Parathyroid adenoma (tissue), 2 donors: Measurements from ENCODE around the gene GIGYF2.

ENCODE experiments used
- H2AFZ ChIP-seq: fragments of 300-600 bp; sonication (generic); one replicate; pipeline ENCODE4 v1.7.0; 2017; ENCODE audit warnings: antibody characterized with exemption, mild to moderate bottlenecking
- H3K27ac ChIP-seq: fragments of 300-600 bp; sonication (generic); one replicate; pipeline ENCODE4 v1.7.0; 2017
- H3K27me3 ChIP-seq: fragments of 300-600 bp; sonication (generic); one replicate; pipeline ENCODE4 v1.7.0; 2017; ENCODE audit warnings: low read length; ENCODE audit not compliant: control insufficient read depth, insufficient read depth
- H3K36me3 ChIP-seq: fragments of 300-600 bp; sonication (generic); one replicate; pipeline ENCODE4 v1.7.0; 2017; ENCODE audit warnings: low read length; ENCODE audit not compliant: control insufficient read depth, insufficient read depth
- H3K4me1 ChIP-seq: fragments of 300-600 bp; sonication (generic); one replicate; pipeline ENCODE4 v1.7.0; 2017; ENCODE audit warnings: control low read depth
- H3K4me2 ChIP-seq: fragments of 300-600 bp; sonication (generic); one replicate; pipeline ENCODE4 v1.7.0; 2017; ENCODE audit warnings: low read length
- H3K4me3 ChIP-seq: fragments of 300-600 bp; sonication (generic); one replicate; pipeline ENCODE4 v1.7.0; 2017; ENCODE audit warnings: low read depth, low read length
- H3K79me2 ChIP-seq: fragments of 300-600 bp; sonication (generic); one replicate; pipeline ENCODE4 v1.7.0; 2017; ENCODE audit warnings: control low read depth
- H3K9ac ChIP-seq: fragments of 300-600 bp; sonication (generic); one replicate; pipeline ENCODE4 v1.7.0; 2017; ENCODE audit warnings: mild to moderate bottlenecking
- H3K9me3 ChIP-seq: fragments of 300-600 bp; sonication (generic); one replicate; pipeline ENCODE4 v1.7.0; 2017; ENCODE audit warnings: low read length; ENCODE audit not compliant: control insufficient read depth
- CTCF ChIP-seq: fragments of 300-600 bp; sonication (generic); IDR thresholded peaks from one replicate; pipeline ENCODE4 v1.7.0; 2017; ENCODE audit warnings: antibody characterized with exemption, mild to moderate bottlenecking
- donor health status: primary hyperparathyroidism.

Gene GIGYF2

DNA sequence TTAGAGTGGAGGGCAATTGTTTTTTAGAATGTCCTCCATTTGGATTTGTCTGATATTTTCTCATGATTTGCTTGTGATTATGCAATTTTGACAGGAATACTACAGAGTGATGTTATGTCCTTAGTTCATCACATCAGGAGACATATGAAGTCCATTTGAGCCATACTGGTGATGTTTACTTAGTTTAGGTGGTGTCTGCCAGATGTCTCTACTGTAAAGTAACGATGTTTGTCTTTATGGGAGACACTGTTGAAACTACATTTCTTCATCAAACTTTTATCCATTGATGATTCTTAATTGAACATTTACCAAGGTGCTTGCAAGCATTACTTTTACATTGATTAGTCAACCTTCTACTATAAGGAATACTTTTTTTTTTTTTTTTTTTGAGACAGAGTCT is 168.0 kb downstream of the GIGYF2 start:
- Histone ChIP-seq H3K27me3 (no peaks in the 10 kb centered on the region), H3K79me2 (no peaks in the 10 kb centered on the region), H3K4me2 (no peak overlapping the region), H2AFZ (no peak overlapping the region), H3K4me1 (peaks cover 5% of the 10 kb centered on the region), H3K4me3 (no peak overlapping the region), H3K9me3 (no peaks in the 10 kb centered on the region), H3K9ac (no peak overlapping the region), H3K36me3 (no peaks in the 10 kb centered on the region), H3K27ac (no peak overlapping the region)
- no peak for TF ChIP-seq CTCF

DNA sequence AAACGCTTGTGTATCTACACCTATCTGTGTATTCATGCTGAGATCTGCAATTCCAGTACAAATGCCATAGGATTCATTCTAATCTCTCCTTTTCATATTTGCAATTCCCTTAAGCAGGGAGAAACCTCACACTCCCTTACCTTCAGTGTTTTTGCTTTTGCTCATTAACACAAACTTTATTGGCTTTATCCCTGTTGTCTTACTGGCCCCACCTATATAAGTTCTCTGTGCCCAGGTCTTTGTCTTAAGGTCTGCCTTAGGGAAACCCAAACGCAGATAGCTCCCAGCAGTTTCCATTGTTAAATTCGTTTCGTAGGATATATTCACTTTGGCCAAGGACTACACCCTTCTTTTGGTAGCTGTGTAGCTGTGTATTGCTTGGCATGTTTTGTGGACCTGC is 169.0 kb downstream of the GIGYF2 start:
- Histone ChIP-seq H3K9me3 (no peaks in the 10 kb centered on the region), H3K4me2 (no peak overlapping the region), H3K79me2 (no peaks in the 10 kb centered on the region), H2AFZ (no peak overlapping the region), H3K9ac (no peak overlapping the region), H3K36me3 (no peaks in the 10 kb centered on the region), H3K27me3 (no peaks in the 10 kb centered on the region), H3K27ac (no peak overlapping the region), H3K4me3 (no peak overlapping the region), H3K4me1 (peaks cover 5% of the 10 kb centered on the region)
- TF ChIP-seq CTCF, result no peak

DNA sequence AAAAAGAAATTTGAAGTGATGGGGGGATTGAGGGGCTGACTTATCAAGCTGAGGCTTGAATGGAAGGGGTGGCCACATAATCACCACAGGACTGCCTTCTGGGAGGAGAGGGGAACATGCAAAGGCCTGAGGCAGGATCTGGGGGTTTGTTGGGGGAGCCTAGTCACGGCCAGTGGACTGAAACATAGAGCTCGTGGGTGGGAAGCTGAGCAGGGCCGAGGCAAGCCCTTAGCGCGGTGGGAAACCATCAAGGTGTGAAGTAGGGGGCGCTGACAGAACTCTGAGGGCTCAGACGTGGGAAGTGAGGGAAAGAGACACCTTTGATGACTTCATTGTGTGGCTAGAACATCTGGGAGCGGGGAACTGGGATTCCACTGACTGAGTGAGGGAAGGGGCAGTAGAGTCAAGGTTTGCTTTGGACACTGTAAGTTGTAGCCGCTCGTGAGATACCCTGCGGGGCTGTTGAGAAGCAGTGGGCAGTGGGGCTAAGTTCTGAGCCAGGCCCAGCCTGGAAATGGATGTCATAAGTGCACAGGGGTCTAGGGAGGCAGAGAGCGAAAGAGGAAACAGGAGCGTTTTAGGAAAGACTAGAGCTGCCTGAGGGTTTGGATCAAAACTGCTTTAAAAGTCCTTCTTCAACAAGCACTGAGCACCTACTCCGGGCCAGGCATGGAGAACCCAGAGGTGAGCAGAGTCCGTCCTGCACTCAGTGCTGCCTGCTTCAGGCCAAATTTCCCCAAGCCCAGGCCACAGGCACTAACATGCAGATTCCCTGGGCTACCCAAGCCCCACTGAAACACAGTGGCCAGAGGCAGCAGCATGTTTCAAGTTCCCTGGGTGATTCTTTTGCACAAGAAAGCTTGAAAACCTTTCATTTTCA is 172.2 kb downstream of the GIGYF2 start:
- no peak for TF ChIP-seq CTCF
- Histone ChIP-seq H3K27me3 (no peaks in the 10 kb centered on the region), H3K36me3 (no peaks in the 10 kb centered on the region), H2AFZ (no peak overlapping the region), H3K4me2 (no peak overlapping the region), H3K79me2 (no peaks in the 10 kb centered on the region), H3K9me3 (no peaks in the 10 kb centered on the region), H3K4me3 (no peak overlapping the region), H3K9ac (no peak overlapping the region), H3K4me1 (no peaks in the 10 kb centered on the region), H3K27ac (no peak overlapping the region)

GRCh38 chr2:232870018-232870765 is 173.1 kb downstream of the GIGYF2 start, which contains the start of gene SNORC:
Gene SNORC (plus strand): TSS chr2:232870264. CDS start chr2:232870342, 78 bp downstream.
- H3K9me3 ChIP-seq, result no peaks in the 10 kb centered on the region
- no peak within 1 kb of the TSS for H3K4me3 ChIP-seq
- H3K4me1 ChIP-seq, result no peaks in the 10 kb centered on the region
- no peak within 1 kb of the TSS for H3K4me2 ChIP-seq
- H3K79me2 ChIP-seq, result no peaks in the 10 kb centered on the region
- no peak within 1 kb of the TSS for H3K9ac ChIP-seq
- TF ChIP-seq CTCF, result no peak
- no peak within 1 kb of the TSS for H3K27ac ChIP-seq
- no peaks in the 10 kb centered on the region for H3K27me3 ChIP-seq
- no peaks in the 10 kb centered on the region for H3K36me3 ChIP-seq
- H2AFZ ChIP-seq, result no peak within 1 kb of the TSS
